ENCODE results near the gene REPS1. TPM values are rescaled to one million over a fixed set of nuclear protein-coding genes. Genes with fewer than 3 reads are reported as not detected.

Gene REPS1
- total RNA-seq, 1 experiment from 2014 or later, result 74.4 TPM

DNA sequence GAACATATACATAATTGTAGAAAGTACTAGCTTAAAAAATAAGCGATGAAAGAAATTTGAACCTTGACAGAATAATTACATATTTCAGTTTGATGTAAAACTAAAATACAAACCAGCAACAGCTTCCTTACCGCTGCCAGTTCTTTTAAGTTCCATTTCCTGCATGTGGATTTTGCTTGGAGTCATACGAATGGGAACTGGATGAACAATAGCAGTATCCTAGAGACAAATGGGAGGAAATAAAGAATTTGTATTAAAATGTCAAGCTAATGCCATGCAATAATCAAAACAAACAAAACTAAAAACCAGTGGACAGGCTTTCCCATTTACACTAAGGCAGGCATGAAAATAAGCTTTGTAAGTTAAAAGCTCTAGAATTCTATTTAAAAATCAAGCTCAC, 67.1 kb downstream of the REPS1 start:
- Histone ChIP-seq H2BK120ac (ENCODE audit: low read depth, low read length, poor library complexity, severe bottlenecking) (no peak overlapping the region), H3K9me3 (ENCODE audit: control insufficient read depth, low read depth, low read length) (no peaks in the 10 kb centered on the region), H3K27me3 (ENCODE audit: insufficient read depth, low read length) (no peaks in the 10 kb centered on the region), H3K4ac (ENCODE audit: low read depth, low read length) (no peak overlapping the region), H4K5ac (ENCODE audit: insufficient read length, low read depth, low read length) (no peak overlapping the region), H3K27ac (ENCODE audit: insufficient read length, low read depth, low read length) (no peak overlapping the region), H4K91ac (ENCODE audit: insufficient read length, low read depth, low read length) (no peak overlapping the region), H4K8ac (replicated peaks; ENCODE audit: insufficient read length, low read depth, low read length) (no peak overlapping the region), H3K4me1 (ENCODE audit: insufficient read depth, low read length) (no peaks in the 10 kb centered on the region), H4K20me1 (ENCODE audit: control insufficient read depth, insufficient read depth, insufficient read length) (no peaks in the 10 kb centered on the region), H2AFZ (ENCODE audit: low read length) (no peak overlapping the region), H3K56ac (ENCODE audit: insufficient read length, low read depth, low read length) (no peak overlapping the region), H3K4me2 (ENCODE audit: insufficient read depth, insufficient read length, low read length) (no peak overlapping the region), H3K23ac (ENCODE audit: insufficient read length, low read depth, low read length) (no peak overlapping the region), H3K18ac (ENCODE audit: insufficient read length, low read depth, low read length) (no peak overlapping the region), H2BK15ac (ENCODE audit: low read depth, low read length) (no peak overlapping the region), H3K9ac (ENCODE audit: extremely low read depth, insufficient read length, low read length) (no peak overlapping the region), H2BK12ac (ENCODE audit: insufficient read length, low read depth, low read length) (no peak overlapping the region), H3K14ac (ENCODE audit: insufficient read depth, low read length) (no peak overlapping the region), H2BK5ac (ENCODE audit: insufficient read length, low read length) (no peak overlapping the region), H2BK20ac (ENCODE audit: low read depth, low read length, poor library complexity, severe bottlenecking) (no peak overlapping the region), H3K79me1 (ENCODE audit: insufficient read depth, low read depth, low read length, poor library complexity, severe bottlenecking) (no peaks in the 10 kb centered on the region), H3K23me2 (ENCODE audit: insufficient read length, low read depth, low read length, poor library complexity, severe bottlenecking) (no peaks in the 10 kb centered on the region), H3T11ph (ENCODE audit: low read length) (no peak overlapping the region), H2AK5ac (ENCODE audit: insufficient read length, low read length) (no peak overlapping the region), H3K79me2 (ENCODE audit: insufficient read depth, low read length) (no peaks in the 10 kb centered on the region)
- Mint-ChIP-seq H3K27ac (no peak overlapping the region), H3K27me3 (ENCODE audit: low read depth) (no peaks in the 10 kb centered on the region), H3K36me3 (ENCODE audit: insufficient read depth in 1 of 3, low read depth in 3 of 3) (peaks cover 3 to 27% (median 20%) of the 10 kb centered on the region in 3 experiments; a peak in 5 of 7 replicates), H3K4me3 (no peak overlapping the region), H3K4me1 (peaks cover 0 to 3% of the 10 kb centered on the region in 2 experiments; a peak in 2 of 4 replicates), H3K9me3 (no peaks in the 10 kb centered on the region)
- DNase-seq, result no peak
- TF ChIP-seq, protein P1, sequence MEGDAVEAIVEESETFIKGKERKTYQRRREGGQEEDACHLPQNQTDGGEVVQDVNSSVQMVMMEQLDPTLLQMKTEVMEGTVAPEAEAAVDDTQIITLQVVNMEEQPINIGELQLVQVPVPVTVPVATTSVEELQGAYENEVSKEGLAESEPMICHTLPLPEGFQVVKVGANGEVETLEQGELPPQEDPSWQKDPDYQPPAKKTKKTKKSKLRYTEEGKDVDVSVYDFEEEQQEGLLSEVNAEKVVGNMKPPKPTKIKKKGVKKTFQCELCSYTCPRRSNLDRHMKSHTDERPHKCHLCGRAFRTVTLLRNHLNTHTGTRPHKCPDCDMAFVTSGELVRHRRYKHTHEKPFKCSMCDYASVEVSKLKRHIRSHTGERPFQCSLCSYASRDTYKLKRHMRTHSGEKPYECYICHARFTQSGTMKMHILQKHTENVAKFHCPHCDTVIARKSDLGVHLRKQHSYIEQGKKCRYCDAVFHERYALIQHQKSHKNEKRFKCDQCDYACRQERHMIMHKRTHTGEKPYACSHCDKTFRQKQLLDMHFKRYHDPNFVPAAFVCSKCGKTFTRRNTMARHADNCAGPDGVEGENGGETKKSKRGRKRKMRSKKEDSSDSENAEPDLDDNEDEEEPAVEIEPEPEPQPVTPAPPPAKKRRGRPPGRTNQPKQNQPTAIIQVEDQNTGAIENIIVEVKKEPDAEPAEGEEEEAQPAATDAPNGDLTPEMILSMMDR (conservative IDR thresholded peaks at IDR 0.05), result no peak
- WGBS (ENCODE audit: extremely low coverage, insufficient read length, low lambda C conversion rate), result no CpG with 5 or more reads among the region's 3 CpGs
